Measurements from ENCODE around the gene KRT9.

Gene KRT9

DNA sequence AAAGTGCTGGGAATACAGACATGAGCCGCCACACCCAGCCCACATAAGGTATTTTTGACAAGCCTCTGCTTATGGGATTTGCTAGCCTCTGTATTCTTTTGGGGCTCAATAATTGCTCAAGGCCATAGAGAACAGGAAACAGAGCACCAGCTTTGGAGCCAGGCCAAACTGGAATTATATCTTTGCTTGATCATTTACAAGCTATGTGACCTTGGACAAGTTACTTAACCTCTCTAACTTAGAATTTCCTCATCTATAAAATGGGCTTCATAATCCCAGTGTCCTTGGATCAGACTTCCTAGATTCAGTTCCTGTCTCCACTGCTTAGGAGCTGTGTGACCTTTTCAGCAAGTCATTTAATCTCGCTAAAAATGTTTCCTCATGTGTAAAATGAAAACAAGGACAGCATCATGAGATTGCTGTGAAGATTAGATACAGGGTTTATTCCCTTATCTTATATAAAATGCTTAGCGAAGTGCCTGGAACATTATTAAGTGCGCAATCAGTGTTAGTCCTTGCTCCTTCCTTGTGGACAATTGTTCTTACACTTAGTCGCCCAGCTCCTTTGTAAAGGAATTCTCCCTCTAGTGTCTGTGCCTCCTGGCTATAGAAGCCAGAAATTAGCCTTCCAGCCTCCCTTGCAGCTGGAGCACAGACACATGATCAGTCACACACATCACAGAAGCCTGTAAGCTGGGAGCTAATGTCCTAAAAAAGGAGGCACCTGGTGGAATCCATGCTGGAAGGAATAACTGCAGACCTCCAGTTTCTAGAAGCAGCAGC lies 16.6 kb downstream of the KRT9 start:
- TF ChIP-seq, protein P1, sequence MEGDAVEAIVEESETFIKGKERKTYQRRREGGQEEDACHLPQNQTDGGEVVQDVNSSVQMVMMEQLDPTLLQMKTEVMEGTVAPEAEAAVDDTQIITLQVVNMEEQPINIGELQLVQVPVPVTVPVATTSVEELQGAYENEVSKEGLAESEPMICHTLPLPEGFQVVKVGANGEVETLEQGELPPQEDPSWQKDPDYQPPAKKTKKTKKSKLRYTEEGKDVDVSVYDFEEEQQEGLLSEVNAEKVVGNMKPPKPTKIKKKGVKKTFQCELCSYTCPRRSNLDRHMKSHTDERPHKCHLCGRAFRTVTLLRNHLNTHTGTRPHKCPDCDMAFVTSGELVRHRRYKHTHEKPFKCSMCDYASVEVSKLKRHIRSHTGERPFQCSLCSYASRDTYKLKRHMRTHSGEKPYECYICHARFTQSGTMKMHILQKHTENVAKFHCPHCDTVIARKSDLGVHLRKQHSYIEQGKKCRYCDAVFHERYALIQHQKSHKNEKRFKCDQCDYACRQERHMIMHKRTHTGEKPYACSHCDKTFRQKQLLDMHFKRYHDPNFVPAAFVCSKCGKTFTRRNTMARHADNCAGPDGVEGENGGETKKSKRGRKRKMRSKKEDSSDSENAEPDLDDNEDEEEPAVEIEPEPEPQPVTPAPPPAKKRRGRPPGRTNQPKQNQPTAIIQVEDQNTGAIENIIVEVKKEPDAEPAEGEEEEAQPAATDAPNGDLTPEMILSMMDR (IDR thresholded peaks at IDR 0.05; ENCODE audit: low read depth, low read length): no peak
- DNase-seq (ENCODE audit: low read depth in 2 of 2): no peak

DNA sequence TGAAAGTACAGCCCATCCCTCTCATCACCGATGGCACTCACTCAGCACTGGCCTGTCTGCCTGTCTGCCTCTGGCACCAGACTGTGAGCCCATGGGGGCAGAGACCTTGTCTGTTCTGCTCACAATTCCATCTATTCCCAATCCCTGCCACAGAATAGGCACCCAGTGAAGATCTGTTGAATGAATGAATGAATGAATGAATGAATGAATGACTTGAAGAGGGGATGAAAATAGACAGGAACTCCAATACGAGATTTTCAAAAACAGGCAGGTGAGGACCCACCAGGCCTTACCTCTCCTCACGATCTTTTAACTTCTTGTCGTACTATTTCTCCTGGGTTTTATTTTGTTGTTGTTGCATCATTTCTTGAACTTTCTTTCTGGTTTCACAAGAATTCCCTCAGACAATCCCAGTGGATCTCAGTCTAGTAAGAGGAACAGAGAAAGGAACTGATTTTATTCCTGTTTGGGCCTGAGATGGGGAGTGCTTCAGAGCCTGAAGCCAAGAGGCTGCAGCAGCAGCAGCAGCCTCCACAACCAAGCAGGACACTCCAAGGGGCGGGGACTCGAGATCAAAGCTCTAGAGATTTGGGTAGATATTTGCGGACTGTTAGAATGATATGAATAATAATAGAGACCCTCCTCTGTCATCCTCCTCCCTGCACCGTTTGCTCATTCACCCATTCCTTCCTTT lies 17.7 kb downstream of the KRT9 start:
- H3K4me3 ChIP-seq (replicated peaks in 1 of 2; ENCODE audit: low read depth in 2 of 2, low read length in 2 of 2): no peak overlapping the region
- TF ChIP-seq, protein P1 (IDR thresholded peaks at IDR 0.05; ENCODE audit: low read depth, low read length): no peak
- DNase-seq (ENCODE audit: low read depth in 2 of 2): no peak

More for the DNA sequence above, 16.6 kb downstream of the KRT9 start:
- H3K4me3 ChIP-seq (replicated peaks in 1 of 2; ENCODE audit: low read depth in 2 of 2, low read length in 2 of 2): no peak overlapping the region

DNA sequence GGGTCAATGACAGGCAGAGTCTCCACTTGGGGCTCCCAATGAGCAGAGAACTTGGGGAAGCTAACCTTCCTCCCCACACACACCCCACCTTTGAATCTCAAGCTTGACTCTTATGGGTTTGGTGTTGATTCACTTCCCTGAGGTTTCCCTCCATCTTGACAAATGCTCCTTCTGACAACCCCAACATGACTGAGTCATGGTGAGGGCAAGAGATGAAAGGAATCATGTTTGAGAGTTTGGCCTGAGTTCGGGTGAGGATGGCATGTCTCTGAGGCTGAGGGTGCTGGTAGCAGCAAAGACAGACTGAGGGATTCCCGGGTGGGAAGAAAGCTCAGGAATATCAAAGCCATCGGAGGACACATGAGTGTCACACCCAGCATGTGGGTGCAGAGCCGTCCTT lies 18.7 kb downstream of the KRT9 start:
- no peak for DNase-seq (ENCODE audit: low read depth in 2 of 2)
- TF ChIP-seq, protein P1 (IDR thresholded peaks at IDR 0.05; ENCODE audit: low read depth, low read length): no peak
- no peak overlapping the region for H3K4me3 ChIP-seq (replicated peaks in 1 of 2; ENCODE audit: low read depth in 2 of 2, low read length in 2 of 2)

DNA sequence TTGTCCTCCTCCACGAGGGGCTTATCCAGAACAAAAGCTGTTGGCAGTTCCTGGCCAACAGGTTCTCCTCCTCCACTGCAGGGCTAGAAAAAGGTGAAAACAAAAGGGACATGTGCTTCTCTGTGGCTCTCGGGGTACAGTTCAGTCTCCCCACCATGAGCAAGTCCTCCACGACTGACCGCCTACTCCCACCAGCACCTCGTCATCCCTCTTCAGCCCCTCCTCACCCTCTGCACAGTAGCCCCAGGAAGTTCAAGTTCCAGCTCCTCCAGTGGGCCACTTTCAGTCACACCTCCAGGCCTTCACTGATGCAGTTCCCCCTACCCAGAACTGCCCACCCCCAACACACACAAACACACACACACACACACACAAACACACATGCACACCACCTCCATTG lies 19.4 kb downstream of the KRT9 start:
- DNase-seq (ENCODE audit: low read depth in 2 of 2): no peak
- H3K4me3 ChIP-seq (replicated peaks in 1 of 2; ENCODE audit: low read depth in 2 of 2, low read length in 2 of 2): no peak overlapping the region
- TF ChIP-seq, protein P1 (IDR thresholded peaks at IDR 0.05; ENCODE audit: low read depth, low read length): no peak

DNA sequence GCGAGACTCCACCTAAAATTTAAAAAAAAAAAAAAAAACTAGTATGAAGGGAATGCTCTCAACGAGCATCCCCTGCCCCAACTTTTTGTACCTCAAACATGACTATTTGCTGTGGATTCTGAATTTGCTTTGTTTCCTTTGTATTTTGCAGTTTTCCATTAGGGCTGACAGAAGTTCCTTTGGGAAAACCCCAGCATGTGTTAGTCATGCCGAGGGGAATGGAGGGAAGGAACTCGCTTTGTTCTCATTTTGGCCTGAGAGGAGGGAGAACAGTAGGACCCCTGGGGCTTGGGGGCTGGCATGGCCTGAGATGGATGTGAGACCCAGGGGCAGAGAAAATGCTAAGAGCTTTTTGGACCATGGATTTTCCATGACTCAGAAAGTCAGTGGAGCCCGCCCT lies 20.5 kb downstream of the KRT9 start:
- peak; percentile 31 to 60 for DNase-seq (ENCODE audit: low read depth in 2 of 2)
- TF ChIP-seq, protein P1 (IDR thresholded peaks at IDR 0.05; ENCODE audit: low read depth, low read length): no peak
- no peak overlapping the region for H3K4me3 ChIP-seq (replicated peaks in 1 of 2; ENCODE audit: low read depth in 2 of 2, low read length in 2 of 2)

DNA sequence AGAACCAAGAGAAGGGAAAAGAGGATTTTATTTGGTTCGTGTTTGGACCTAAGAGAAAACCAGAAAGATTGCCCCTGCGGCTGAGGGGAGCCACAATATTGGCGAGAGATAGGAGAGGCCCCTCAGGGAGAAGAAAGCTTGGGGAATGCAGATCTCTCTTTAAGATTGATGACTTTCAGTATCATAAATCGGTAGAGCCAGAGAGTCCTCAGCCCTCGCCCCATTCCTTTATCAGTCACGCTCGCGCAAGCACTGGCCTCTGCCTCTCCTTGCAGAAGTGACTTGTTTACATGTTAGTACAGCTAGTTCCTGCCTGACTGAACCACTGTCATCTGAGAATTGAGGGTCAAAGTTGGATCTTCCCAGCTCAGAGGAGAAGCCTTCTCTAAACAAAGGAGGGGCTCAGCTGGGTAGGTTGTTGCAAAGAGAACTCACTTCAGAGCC lies 22.2 kb downstream of the KRT9 start:
- H3K4me3 ChIP-seq (replicated peaks in 1 of 2; ENCODE audit: low read depth in 2 of 2, low read length in 2 of 2): no peak overlapping the region
- peak in 1 of 2 donors; percentile 9 for DNase-seq (ENCODE audit: low read depth in 2 of 2)
- TF ChIP-seq, protein P1 (IDR thresholded peaks at IDR 0.05; ENCODE audit: low read depth, low read length): no peak

Data from cardiac fibroblast (primary cell).